ENCODE measurements around the gene STRA8. TPM values are rescaled to one million over a fixed set of nuclear protein-coding genes. Genes with fewer than 3 reads are reported as not detected.

The STRA8 gene
- total RNA-seq, 1 donor from 2014 or later: not detected

DNA sequence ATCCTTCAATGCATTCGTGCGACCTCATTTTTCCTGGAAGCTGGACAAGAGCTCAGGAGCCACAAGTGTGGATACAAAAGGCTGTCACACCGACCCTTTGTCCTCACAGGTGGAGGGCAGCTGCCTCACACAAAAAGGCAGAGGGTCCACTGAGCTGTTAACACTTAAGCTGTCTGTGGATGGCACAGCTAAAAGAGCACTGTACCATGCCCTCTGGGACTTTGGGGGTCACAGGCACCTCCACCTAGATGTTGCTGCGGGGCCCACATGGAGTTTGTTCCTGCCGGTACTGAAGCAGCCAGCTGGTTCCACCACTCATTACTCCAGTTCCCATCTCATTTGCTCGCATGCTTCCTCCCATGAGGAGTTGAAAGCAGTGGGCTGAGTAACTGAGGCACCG lies 57.0 kb downstream of the STRA8 start:
- TF ChIP-seq, protein P1, sequence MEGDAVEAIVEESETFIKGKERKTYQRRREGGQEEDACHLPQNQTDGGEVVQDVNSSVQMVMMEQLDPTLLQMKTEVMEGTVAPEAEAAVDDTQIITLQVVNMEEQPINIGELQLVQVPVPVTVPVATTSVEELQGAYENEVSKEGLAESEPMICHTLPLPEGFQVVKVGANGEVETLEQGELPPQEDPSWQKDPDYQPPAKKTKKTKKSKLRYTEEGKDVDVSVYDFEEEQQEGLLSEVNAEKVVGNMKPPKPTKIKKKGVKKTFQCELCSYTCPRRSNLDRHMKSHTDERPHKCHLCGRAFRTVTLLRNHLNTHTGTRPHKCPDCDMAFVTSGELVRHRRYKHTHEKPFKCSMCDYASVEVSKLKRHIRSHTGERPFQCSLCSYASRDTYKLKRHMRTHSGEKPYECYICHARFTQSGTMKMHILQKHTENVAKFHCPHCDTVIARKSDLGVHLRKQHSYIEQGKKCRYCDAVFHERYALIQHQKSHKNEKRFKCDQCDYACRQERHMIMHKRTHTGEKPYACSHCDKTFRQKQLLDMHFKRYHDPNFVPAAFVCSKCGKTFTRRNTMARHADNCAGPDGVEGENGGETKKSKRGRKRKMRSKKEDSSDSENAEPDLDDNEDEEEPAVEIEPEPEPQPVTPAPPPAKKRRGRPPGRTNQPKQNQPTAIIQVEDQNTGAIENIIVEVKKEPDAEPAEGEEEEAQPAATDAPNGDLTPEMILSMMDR (IDR thresholded peaks at IDR 0.05; ENCODE audit: unreplicated experiment): no peak
- Mint-ChIP-seq H3K4me3 (no peak overlapping the region), H3K4me1 (no peaks in the 10 kb centered on the region), H3K9me3 (no peaks in the 10 kb centered on the region), H3K36me3 (no peaks in the 10 kb centered on the region), H3K27me3 (ENCODE audit: low read depth) (peaks cover 3% of the 10 kb centered on the region), H3K27ac (no peak overlapping the region)
- no peak for DNase-seq (ENCODE audit: low spot score in 2 of 2, unreplicated experiment in 2 of 2)

DNA sequence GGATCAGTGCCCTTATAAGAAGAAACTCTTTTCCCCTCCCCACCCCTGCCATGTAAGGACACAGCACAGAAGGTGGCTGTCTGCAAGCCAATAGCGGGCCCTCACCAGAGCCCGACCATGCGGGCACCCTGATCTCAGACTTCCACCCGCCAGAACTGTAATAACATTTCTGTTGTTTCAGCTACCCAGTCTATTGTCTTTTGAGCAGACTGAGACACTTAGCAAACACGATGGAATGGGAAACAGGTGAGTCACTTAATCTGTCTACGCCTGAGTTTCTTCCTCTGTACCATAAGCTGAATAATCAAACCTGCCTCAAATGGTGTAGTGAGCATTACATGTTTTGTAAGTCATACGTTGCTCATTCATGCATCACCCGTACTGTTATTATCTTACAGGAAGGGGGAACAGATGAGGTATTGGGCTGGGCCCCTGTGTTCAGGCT lies 58.2 kb downstream of the STRA8 start:
- no peak overlapping the region for H3K27ac Mint-ChIP-seq
- no peaks in the 10 kb centered on the region for H3K36me3 Mint-ChIP-seq
- H3K27me3 Mint-ChIP-seq (ENCODE audit: low read depth): peaks cover 3% of the 10 kb centered on the region
- H3K9me3 Mint-ChIP-seq: no peaks in the 10 kb centered on the region
- H3K4me3 Mint-ChIP-seq: no peak overlapping the region
- no peaks in the 10 kb centered on the region for H3K4me1 Mint-ChIP-seq
- TF ChIP-seq, protein P1 (IDR thresholded peaks at IDR 0.05; ENCODE audit: unreplicated experiment): no peak
- peak in 1 of 2 experiments; percentile 25 for DNase-seq (ENCODE audit: low spot score in 2 of 2, unreplicated experiment in 2 of 2)

- Mint-ChIP-seq H3K4me1 (peaks cover 9% of the 10 kb centered on the region), H3K27me3 (ENCODE audit: low read depth) (peaks cover 3% of the 10 kb centered on the region), H3K4me3 (no peak overlapping the region), H3K9me3 (peaks cover 14% of the 10 kb centered on the region), H3K27ac (no peak overlapping the region), H3K36me3 (no peaks in the 10 kb centered on the region)
- TF ChIP-seq, protein P1 (IDR thresholded peaks at IDR 0.05; ENCODE audit: unreplicated experiment): no peak
- DNase-seq (ENCODE audit: low spot score in 2 of 2, unreplicated experiment in 2 of 2): no peak
Measured at GRCh38 chr7:135299235-135299634, 65.6 kb downstream of the STRA8 start.

GRCh38 chr7:135300913-135301765 lies 67.5 kb downstream of the STRA8 start:
- peaks cover 12% of the 10 kb centered on the region for H3K27me3 Mint-ChIP-seq (ENCODE audit: low read depth)
- no peak overlapping the region for H3K4me3 Mint-ChIP-seq
- no peaks in the 10 kb centered on the region for H3K36me3 Mint-ChIP-seq
- H3K4me1 Mint-ChIP-seq: peaks cover 9% of the 10 kb centered on the region
- peak overlapping the region; percentile 32 for H3K27ac Mint-ChIP-seq
- H3K9me3 Mint-ChIP-seq: peaks cover 14% of the 10 kb centered on the region
- TF ChIP-seq, protein P1 (IDR thresholded peaks at IDR 0.05; ENCODE audit: unreplicated experiment): no peak
- no peak for DNase-seq (ENCODE audit: low spot score in 2 of 2, unreplicated experiment in 2 of 2)

Small RNA genes lying within 50 kb of the gene (microRNA-seq; reads per million reads assigned to microRNA genes)
- gene MIR6509: not detected

Other genes with a start within 250 kb of the STRA8 start
- gene AGBL3, start 247.3 kb upstream of the STRA8 start, total RNA-seq: 2.2 to 3.7 TPM (median 2.3 TPM) in 3 replicates
- gene TMEM140, start 85.8 kb upstream of the STRA8 start, total RNA-seq: 0.14 to 0.40 TPM in 2 of 3 replicates, not detected in the other
- 44.4 to 46.7 TPM (median 44.8 TPM) in 3 replicates for gene CYREN, start 63.1 kb upstream of the STRA8 start, total RNA-seq
- gene WDR91, start 22.3 kb upstream of the STRA8 start, total RNA-seq: 15.0 to 17.4 TPM (median 16.5 TPM) in 3 replicates